SH-SY5Y (cell line): ENCODE measurements around the gene CDC42SE1.

ENCODE experiments used
- GATA2 ChIP-seq: IDR thresholded peaks from 2 replicates; pipeline ENCODE4 v1.6.1; 2011; ENCODE audit warnings: mild to moderate bottlenecking, low read depth, low read length
- GATA3 ChIP-seq: IDR thresholded peaks from 2 replicates; pipeline ENCODE4 v1.6.1; 2011; ENCODE audit warnings: low read depth, mild to moderate bottlenecking, low read length, moderate library complexity

DNA sequence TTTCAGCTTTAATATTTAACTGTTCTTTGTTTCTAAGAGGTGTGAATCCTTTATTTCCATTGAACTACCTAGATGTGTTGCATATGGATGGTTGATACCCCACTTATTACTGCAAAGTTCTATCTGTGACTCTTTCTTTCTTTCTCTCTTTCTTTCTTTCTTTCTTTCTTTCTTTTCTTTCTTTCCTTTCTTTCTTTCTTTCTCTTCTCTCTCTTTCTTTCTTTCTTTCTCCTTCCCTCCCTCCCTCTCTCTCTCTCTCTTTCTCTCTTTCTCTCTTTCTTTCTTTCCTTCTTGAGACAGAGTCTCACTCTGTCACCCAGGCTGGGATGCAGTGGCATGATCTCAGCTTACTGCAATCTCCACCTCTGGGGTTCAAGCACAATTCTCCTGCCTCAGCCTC is 45.2 kb upstream of the CDC42SE1 start:
- TF ChIP-seq GATA2: no peak
- no peak for TF ChIP-seq GATA3
